HL-60 (cell line): ENCODE data around the gene CNTN5.

Source experiments
- GABPA ChIP-seq: IDR thresholded peaks from 2 replicates; pipeline ENCODE4 v1.6.1; 2012; ENCODE audit warnings: low read depth
- POLR2AphosphoS5 ChIP-seq: IDR thresholded peaks from 2 replicates; pipeline ENCODE4 v1.6.1; 2012; ENCODE audit warnings: low read depth
- SPI1 ChIP-seq: IDR thresholded peaks from 2 replicates; pipeline ENCODE4 v1.6.1; 2012; ENCODE audit warnings: low read depth, mild to moderate bottlenecking, borderline replicate concordance
- TF ChIP-seq, protein P1 (sequence below): IDR thresholded peaks from one replicate; pipeline ENCODE4 v1.5.1; 2011; ENCODE audit warnings: low read length, control low read depth, inconsistent platforms; ENCODE audit not compliant: insufficient read depth
- TF ChIP-seq, protein P2 (sequence below): IDR thresholded peaks from 2 replicates; pipeline ENCODE4 v1.6.1; 2012; ENCODE audit warnings: low read depth; ENCODE audit not compliant: insufficient replicate concordance

DNA sequence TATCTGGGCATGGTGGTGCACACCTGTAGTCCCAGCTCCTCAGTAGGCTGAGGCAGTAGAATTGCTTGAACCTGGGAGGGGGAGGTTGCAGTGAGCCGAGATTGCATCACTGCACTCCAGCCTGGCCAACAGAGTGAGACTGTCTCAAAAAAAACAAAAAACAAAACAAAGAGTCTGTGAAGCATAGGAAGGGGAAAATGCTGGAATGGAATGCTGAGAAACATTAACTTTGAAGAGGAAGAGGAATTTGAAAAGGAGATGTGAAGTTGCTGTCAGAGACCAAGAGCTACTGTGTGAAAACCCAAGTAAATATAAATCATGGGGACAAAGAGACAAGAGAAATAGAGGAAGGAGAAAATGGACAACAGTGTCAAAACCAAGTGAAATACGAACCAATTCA, 1211.3 kb downstream of the CNTN5 start:
- TF ChIP-seq, protein P1, sequence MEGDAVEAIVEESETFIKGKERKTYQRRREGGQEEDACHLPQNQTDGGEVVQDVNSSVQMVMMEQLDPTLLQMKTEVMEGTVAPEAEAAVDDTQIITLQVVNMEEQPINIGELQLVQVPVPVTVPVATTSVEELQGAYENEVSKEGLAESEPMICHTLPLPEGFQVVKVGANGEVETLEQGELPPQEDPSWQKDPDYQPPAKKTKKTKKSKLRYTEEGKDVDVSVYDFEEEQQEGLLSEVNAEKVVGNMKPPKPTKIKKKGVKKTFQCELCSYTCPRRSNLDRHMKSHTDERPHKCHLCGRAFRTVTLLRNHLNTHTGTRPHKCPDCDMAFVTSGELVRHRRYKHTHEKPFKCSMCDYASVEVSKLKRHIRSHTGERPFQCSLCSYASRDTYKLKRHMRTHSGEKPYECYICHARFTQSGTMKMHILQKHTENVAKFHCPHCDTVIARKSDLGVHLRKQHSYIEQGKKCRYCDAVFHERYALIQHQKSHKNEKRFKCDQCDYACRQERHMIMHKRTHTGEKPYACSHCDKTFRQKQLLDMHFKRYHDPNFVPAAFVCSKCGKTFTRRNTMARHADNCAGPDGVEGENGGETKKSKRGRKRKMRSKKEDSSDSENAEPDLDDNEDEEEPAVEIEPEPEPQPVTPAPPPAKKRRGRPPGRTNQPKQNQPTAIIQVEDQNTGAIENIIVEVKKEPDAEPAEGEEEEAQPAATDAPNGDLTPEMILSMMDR: no peak
- TF ChIP-seq, protein P2, sequence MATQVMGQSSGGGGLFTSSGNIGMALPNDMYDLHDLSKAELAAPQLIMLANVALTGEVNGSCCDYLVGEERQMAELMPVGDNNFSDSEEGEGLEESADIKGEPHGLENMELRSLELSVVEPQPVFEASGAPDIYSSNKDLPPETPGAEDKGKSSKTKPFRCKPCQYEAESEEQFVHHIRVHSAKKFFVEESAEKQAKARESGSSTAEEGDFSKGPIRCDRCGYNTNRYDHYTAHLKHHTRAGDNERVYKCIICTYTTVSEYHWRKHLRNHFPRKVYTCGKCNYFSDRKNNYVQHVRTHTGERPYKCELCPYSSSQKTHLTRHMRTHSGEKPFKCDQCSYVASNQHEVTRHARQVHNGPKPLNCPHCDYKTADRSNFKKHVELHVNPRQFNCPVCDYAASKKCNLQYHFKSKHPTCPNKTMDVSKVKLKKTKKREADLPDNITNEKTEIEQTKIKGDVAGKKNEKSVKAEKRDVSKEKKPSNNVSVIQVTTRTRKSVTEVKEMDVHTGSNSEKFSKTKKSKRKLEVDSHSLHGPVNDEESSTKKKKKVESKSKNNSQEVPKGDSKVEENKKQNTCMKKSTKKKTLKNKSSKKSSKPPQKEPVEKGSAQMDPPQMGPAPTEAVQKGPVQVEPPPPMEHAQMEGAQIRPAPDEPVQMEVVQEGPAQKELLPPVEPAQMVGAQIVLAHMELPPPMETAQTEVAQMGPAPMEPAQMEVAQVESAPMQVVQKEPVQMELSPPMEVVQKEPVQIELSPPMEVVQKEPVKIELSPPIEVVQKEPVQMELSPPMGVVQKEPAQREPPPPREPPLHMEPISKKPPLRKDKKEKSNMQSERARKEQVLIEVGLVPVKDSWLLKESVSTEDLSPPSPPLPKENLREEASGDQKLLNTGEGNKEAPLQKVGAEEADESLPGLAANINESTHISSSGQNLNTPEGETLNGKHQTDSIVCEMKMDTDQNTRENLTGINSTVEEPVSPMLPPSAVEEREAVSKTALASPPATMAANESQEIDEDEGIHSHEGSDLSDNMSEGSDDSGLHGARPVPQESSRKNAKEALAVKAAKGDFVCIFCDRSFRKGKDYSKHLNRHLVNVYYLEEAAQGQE: no peak
- TF ChIP-seq GABPA (no peak), POLR2AphosphoS5 (no peak), SPI1 (no peak)
